ENCODE measurements around the gene CD226.
"Not testable (repeated sequence)": the region's sequence is repeated elsewhere in the genome, so short reads cannot be mapped to it uniquely, and the experiment has no call there.

CD226 gene

DNA sequence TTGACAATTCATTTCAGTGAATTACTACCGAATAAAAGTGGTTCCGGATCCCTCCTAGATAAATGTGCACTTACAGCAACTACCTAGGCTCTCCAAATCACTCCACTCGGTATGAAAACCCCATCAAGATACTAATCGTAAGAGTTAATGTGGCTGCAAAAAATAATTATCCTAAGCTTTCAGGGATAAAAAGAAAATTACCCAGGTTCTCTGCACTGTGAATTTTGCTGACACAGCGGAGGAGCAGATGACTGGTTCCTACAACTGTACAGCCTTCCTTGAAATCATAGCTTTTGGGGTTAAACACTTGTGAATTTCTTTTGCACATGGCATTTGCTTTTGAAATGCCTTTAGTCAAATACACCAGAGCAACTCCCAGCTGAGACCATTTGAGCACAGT, 104.7 kb downstream of the CD226 start:
- ATAC-seq (replicated peaks; ENCODE audit: extremely low read depth, poor library complexity, severe bottlenecking) (no peak), DNase-seq (ENCODE audit: low spot score in 2 of 2) (no peak)
- H3K27ac Mint-ChIP-seq (ENCODE audit: low read depth), result no peak overlapping the region
- no peak overlapping the region for H3K4me3 Mint-ChIP-seq
- H3K4me1 Mint-ChIP-seq, result no peaks in the 10 kb centered on the region
- no peaks in the 10 kb centered on the region for H3K36me3 Mint-ChIP-seq (ENCODE audit: insufficient read depth)
- no peaks in the 10 kb centered on the region for H3K9me3 Mint-ChIP-seq
- no peaks in the 10 kb centered on the region for H3K27me3 Mint-ChIP-seq

DNA sequence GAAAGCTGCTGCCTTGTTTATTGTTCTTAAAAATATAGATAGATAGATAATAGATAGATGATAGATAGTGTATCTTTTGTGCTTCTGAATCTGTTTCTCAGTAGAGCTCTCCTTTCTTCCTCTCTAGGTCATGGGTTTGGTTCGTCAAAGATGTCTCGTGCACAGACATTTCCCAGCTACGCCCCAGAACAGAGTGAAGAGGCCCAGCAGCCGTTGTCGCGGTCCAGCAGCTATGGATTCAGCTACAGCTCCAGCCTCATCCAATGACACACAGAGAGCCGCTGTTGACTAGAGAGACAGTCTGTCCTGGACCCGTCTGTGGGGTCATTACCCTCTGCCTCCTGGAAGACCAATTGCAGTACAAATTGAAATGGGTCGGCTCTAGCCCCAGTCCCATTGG, 106.6 kb downstream of the CD226 start:
- DNase-seq (ENCODE audit: low spot score in 2 of 2) (no peak), ATAC-seq (replicated peaks; ENCODE audit: extremely low read depth, poor library complexity, severe bottlenecking) (no peak)
- H3K27me3 Mint-ChIP-seq, result no peaks in the 10 kb centered on the region
- no peak overlapping the region for H3K4me3 Mint-ChIP-seq
- H3K36me3 Mint-ChIP-seq (ENCODE audit: insufficient read depth), result no peaks in the 10 kb centered on the region
- H3K4me1 Mint-ChIP-seq, result no peaks in the 10 kb centered on the region
- no peak overlapping the region for H3K27ac Mint-ChIP-seq (ENCODE audit: low read depth)
- no peaks in the 10 kb centered on the region for H3K9me3 Mint-ChIP-seq

DNA sequence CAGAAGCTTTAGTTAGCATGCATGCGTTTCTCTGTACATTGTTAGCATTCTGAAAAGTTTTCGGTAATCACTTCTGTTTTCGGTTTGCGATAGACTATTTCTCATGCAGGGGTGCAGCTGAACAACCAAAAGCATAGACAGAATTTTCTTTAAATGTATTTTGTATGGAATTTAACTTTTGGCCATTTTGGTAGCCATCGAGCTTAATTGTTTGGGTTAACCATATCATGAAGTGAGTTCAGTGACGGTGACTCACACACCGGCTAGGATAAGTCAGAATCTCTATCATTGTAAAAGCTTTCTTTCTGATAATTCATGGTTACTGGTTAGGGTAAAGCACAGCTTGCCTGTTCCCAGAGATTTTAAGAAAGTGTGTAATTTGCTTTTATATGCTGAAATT, 107.2 kb downstream of the CD226 start:
- H3K9me3 Mint-ChIP-seq, result no peaks in the 10 kb centered on the region

DNA sequence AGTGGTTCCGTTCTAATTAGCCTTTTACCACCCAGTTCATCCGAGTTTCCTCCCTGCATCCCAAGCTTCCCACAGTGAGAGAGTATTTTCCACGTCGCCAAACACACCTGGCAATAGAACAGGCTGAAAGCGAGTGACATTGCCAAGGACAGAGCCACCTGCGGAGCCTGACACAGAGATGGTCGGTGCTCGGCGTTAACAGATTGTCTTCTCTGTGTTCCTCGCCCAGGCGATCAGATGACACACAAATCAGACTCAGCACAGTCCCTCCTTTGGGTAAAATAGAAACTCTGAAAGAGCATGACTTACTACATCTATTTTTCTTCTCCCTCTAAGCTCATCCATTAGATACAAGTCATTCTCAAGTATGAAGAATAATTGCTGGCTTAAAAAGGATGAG, 107.7 kb downstream of the CD226 start:
- ATAC-seq (replicated peaks; ENCODE audit: extremely low read depth, poor library complexity, severe bottlenecking) (no peak), DNase-seq (ENCODE audit: low spot score in 2 of 2) (no peak)
- Mint-ChIP-seq H3K4me3 (no peak overlapping the region), H3K27me3 (no peaks in the 10 kb centered on the region), H3K27ac (ENCODE audit: low read depth) (no peak overlapping the region), H3K4me1 (no peaks in the 10 kb centered on the region), H3K36me3 (ENCODE audit: insufficient read depth) (peaks cover 2% of the 10 kb centered on the region), H3K9me3 (no peaks in the 10 kb centered on the region)

More for the DNA sequence above, 107.2 kb downstream of the CD226 start:
- ATAC-seq (replicated peaks; ENCODE audit: extremely low read depth, poor library complexity, severe bottlenecking), result no peak
- H3K27me3 Mint-ChIP-seq, result no peaks in the 10 kb centered on the region
- H3K36me3 Mint-ChIP-seq (ENCODE audit: insufficient read depth), result no peaks in the 10 kb centered on the region
- DNase-seq (ENCODE audit: low spot score in 2 of 2), result no peak
- H3K27ac Mint-ChIP-seq (ENCODE audit: low read depth), result no peak overlapping the region
- no peak overlapping the region for H3K4me3 Mint-ChIP-seq
- H3K4me1 Mint-ChIP-seq, result no peaks in the 10 kb centered on the region

DNA sequence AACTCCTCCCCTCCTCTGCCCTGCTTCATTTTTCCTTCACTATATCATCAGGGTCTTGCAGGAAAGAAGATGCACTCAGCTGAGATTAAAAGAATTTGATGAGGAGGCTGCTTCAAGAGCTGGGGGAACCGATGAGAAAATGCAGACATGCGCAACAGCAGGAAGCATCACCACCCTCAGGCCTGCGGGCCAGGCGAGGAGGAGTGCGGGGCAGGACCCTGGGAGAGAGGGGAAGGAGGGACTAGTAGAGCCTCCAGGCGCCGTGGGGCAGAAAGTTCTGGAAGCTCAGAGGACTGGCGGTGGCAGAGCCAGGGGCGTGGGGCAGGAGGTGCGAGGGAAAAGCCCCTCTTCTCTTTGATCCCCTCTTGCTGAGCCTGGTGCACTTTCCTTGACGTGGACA, 108.2 kb downstream of the CD226 start:
- no peak overlapping the region for H3K4me3 Mint-ChIP-seq
- no peaks in the 10 kb centered on the region for H3K27me3 Mint-ChIP-seq
- DNase-seq (ENCODE audit: low spot score in 2 of 2), result no peak
- H3K36me3 Mint-ChIP-seq (ENCODE audit: insufficient read depth), result peaks cover 5% of the 10 kb centered on the region
- no peak for ATAC-seq (replicated peaks; ENCODE audit: extremely low read depth, poor library complexity, severe bottlenecking)
- no peaks in the 10 kb centered on the region for H3K9me3 Mint-ChIP-seq
- no peak overlapping the region for H3K27ac Mint-ChIP-seq (ENCODE audit: low read depth)
- H3K4me1 Mint-ChIP-seq, result no peaks in the 10 kb centered on the region

DNA sequence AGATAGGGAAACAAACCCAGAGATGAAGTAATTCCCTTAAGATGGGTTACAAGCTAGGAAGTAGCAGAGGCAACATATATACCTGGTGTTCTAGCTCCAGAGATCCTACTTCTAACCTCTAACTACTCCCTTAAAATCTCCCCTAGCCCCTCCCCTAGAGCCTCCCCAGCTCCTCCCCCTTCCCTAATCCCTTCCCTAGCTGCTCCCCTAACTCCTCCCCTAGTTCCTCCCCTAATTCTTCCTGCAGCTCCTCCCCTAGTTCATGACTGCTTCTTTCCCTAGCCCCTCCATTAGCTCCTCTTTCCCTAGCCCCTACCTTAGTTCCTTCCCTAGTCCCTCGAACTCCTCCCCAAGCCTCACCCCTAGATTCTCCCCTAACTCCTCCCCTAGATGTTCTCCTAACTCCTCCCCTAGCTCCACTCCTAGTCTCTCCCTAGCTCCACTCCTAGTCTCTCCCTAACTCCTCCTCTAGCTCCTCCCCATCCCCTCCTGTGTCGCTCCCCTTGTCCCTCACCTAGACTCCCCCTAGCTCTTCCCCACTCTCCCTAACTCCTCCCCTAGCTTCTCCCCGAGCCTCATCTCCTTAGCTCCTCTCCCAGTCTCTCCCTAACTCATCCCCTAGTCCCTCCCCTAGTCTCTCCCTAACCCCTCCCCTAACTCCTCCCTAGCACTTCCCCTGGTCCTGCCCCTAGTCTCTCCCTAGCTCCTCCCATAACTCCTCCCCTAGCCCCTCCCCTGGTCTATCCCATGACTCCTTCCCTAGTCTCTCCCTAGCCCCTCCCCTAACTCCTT, 108.9 kb downstream of the CD226 start:
- H3K27ac Mint-ChIP-seq (ENCODE audit: low read depth), result no peak overlapping the region
- DNase-seq (ENCODE audit: low spot score in 2 of 2) (no peak), ATAC-seq (replicated peaks; ENCODE audit: extremely low read depth, poor library complexity, severe bottlenecking) (no peak)
- H3K4me3 Mint-ChIP-seq, result no peak overlapping the region
- H3K27me3 Mint-ChIP-seq, result no peaks in the 10 kb centered on the region
- H3K4me1 Mint-ChIP-seq, result no peaks in the 10 kb centered on the region
- H3K9me3 Mint-ChIP-seq, result no peaks in the 10 kb centered on the region
- peaks cover 5% of the 10 kb centered on the region for H3K36me3 Mint-ChIP-seq (ENCODE audit: insufficient read depth)

DNA sequence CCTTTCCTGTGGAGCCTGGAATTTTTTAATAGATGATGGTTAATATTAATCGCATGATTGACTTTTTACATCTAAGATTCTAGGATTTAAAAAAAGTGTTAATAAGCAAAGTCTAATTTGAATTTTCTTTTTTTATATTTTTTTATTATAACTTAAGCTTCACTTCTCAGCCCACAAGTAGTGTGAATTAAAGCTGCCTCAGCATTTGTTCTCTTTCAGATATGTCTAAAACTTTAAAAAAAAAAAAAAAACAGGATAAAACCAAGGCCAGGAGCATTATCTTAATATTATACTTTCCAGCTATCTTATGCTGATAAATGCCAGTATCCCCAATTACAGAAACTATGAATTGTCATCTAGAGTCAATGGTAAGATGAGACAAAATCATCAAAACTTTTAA, 109.7 kb downstream of the CD226 start:
- Mint-ChIP-seq H3K9me3 (no peaks in the 10 kb centered on the region), H3K27me3 (no peaks in the 10 kb centered on the region), H3K4me3 (no peak overlapping the region), H3K36me3 (ENCODE audit: insufficient read depth) (peaks cover 5% of the 10 kb centered on the region), H3K27ac (ENCODE audit: low read depth) (no peak overlapping the region), H3K4me1 (no peaks in the 10 kb centered on the region)
- DNase-seq (ENCODE audit: low spot score in 2 of 2), result no peak
- no peak for ATAC-seq (replicated peaks; ENCODE audit: extremely low read depth, poor library complexity, severe bottlenecking)

DNA sequence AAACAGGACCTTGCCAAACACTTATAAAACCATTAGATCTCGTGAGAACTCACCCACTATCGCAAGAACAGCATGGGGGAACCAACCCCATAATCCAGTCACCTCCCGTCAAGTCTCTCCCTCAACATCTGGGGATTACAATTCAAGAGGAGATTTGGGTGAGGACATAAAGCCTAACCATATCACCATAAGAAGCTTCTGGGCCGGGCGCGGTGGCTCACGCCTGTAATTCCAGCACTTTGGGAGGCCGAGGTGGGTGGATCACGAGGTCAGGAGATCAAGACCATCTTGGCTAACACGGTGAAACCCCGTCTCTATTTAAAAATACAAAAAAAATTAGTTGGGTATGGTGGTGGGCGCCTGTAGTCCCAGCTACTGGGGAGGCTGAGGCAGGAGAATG, 112.7 kb downstream of the CD226 start:
- not testable (repeated sequence) for H3K9me3 Mint-ChIP-seq; H3K4me1 Mint-ChIP-seq; H3K36me3 Mint-ChIP-seq (ENCODE audit: insufficient read depth); DNase-seq (ENCODE audit: low spot score in 2 of 2); H3K4me3 Mint-ChIP-seq; H3K27me3 Mint-ChIP-seq; H3K27ac Mint-ChIP-seq (ENCODE audit: low read depth); ATAC-seq (replicated peaks; ENCODE audit: extremely low read depth, poor library complexity, severe bottlenecking)

DNA sequence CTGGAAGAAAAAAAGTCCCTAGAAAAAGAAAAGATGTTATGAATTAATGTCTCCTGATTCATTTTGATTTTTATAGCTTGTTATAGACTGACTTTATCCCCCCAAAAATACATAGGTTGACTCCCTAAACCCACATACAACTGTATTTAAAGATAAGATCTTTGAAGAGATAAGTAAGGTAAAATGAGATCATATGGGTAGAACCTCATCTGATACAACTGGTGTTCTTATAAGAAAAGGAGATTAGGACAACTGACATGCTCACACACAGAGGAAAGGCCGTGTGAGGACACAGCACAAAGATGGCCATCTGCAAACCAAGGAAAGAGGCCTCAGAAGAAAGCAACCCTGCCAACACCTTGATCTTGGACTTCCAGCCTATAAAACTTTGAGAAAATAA, 117.5 kb downstream of the CD226 start:
- ATAC-seq (replicated peaks; ENCODE audit: extremely low read depth, poor library complexity, severe bottlenecking) (no peak), DNase-seq (ENCODE audit: low spot score in 2 of 2) (no peak)
- Mint-ChIP-seq H3K4me1 (no peaks in the 10 kb centered on the region), H3K9me3 (no peaks in the 10 kb centered on the region), H3K27me3 (no peaks in the 10 kb centered on the region), H3K36me3 (ENCODE audit: insufficient read depth) (peaks cover 5% of the 10 kb centered on the region), H3K4me3 (no peak overlapping the region), H3K27ac (ENCODE audit: low read depth) (no peak overlapping the region)

DNA sequence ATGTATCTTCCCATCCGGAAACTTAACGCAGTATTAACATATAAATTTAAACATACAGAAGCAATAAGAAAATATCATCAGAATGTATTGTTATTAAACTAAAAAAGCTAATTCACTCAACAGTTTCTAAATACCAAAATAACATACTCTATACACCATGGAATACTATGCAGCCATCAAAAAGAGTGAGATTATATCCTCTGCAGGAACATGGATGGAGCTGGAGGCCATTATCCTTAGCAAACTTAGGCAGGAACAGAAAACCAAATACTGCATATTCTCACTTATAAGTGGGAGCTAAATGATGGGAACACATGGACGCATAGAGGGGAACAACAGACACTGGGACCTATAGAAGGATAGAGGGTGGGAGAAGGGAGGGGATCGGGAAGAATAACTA, 127.1 kb downstream of the CD226 start:
- Mint-ChIP-seq H3K4me3 (no peak overlapping the region), H3K4me1 (no peaks in the 10 kb centered on the region), H3K9me3 (no peaks in the 10 kb centered on the region), H3K27ac (ENCODE audit: low read depth) (no peak overlapping the region), H3K36me3 (ENCODE audit: insufficient read depth) (peaks cover 3% of the 10 kb centered on the region), H3K27me3 (no peaks in the 10 kb centered on the region)
- DNase-seq (ENCODE audit: low spot score in 2 of 2) (no peak), ATAC-seq (replicated peaks; ENCODE audit: extremely low read depth, poor library complexity, severe bottlenecking) (no peak)

DNA sequence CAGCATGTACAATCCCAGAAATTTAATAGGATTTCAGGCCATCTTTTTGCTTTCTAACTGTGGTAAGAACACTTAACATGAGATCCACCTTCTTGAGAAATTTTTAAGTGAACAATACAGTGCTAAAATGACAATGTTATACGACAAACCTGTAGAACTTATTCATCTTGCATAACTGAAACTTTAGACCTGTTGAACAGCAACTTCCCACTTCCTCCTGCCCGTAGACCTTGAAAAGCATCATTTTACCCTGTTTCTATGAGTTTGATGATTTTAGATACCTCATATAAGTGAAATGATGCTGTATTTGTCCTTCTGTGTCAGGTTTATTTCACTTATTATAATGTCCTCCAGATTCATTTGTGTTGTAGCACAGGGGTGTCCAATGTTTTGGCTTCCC, 128.2 kb downstream of the CD226 start:
- no peak overlapping the region for H3K27ac Mint-ChIP-seq (ENCODE audit: low read depth)
- ATAC-seq (replicated peaks; ENCODE audit: extremely low read depth, poor library complexity, severe bottlenecking) (no peak), DNase-seq (ENCODE audit: low spot score in 2 of 2) (no peak)
- no peaks in the 10 kb centered on the region for H3K4me1 Mint-ChIP-seq
- H3K27me3 Mint-ChIP-seq, result no peaks in the 10 kb centered on the region
- no peak overlapping the region for H3K4me3 Mint-ChIP-seq
- H3K36me3 Mint-ChIP-seq (ENCODE audit: insufficient read depth), result peaks cover 3% of the 10 kb centered on the region
- H3K9me3 Mint-ChIP-seq, result no peaks in the 10 kb centered on the region

DNA sequence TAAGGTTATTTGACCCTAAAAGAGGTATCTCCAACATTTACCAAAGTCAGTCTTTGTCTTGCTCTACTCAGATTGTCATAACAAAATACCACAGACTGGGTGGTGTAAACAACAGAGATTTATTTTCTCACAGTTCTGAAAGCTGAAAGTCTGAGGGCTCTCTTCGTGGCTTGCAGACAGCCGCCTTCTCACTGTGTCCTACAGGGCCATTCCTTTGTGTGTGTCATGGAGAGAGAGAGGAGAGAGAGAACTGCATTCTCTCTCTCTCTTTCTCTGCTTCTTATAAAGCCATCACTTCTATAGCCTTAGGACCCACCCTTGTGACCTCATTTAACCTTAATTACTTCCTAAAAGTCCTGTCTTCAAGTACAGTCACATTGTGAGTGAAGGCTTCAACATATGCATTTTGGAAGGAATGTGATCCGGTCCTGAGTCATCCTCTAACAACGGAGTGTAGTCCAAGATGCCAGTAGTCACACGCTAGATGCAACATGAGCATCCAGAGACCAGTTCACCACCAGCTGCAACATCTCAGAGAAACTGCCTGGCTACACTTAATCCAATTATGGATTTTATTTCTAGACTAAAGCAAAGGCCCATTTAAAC, 130.2 kb downstream of the CD226 start:
- H3K4me3 Mint-ChIP-seq, result no peak overlapping the region
- DNase-seq (ENCODE audit: low spot score in 2 of 2) (no peak), ATAC-seq (replicated peaks; ENCODE audit: extremely low read depth, poor library complexity, severe bottlenecking) (no peak)
- H3K27me3 Mint-ChIP-seq, result no peaks in the 10 kb centered on the region
- H3K9me3 Mint-ChIP-seq, result no peaks in the 10 kb centered on the region
- H3K36me3 Mint-ChIP-seq (ENCODE audit: insufficient read depth), result peaks cover 3% of the 10 kb centered on the region
- H3K4me1 Mint-ChIP-seq, result no peaks in the 10 kb centered on the region
- H3K27ac Mint-ChIP-seq (ENCODE audit: low read depth), result no peak overlapping the region

DNA sequence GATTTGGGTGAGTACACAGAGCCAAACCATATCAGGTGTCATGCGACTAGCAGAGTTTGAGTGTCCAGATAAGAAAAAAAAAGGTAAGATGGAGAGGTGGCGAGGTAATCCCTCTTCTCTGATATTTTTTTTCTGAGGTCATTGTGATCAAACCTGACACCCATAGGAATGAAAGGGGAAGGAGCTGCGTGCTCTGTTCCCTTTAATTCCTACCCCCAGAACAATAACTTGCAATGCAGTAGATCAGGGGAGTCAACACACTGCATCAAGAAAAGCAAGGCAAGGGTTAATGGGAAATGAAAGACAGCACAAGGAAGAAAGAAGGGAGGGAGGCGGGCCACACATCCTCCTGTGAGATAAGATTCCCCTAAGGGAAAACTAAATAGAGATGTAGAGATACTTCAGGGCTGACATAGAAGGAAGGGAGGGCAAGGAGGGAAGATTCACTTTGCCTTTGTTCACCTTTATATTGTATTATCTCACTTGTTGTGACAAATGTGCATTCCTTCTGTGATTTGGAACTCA, 132.8 kb downstream of the CD226 start:
- Mint-ChIP-seq H3K9me3 (no peaks in the 10 kb centered on the region), H3K4me3 (no peak overlapping the region), H3K4me1 (no peaks in the 10 kb centered on the region), H3K27ac (ENCODE audit: low read depth) (no peak overlapping the region), H3K36me3 (ENCODE audit: insufficient read depth) (peaks cover 3% of the 10 kb centered on the region), H3K27me3 (no peaks in the 10 kb centered on the region)
- ATAC-seq (replicated peaks; ENCODE audit: extremely low read depth, poor library complexity, severe bottlenecking), result no peak
- DNase-seq (ENCODE audit: low spot score in 2 of 2), result no peak
